GM12878 (cell line): Measurements from ENCODE around the gene LMNTD2. TPM values are rescaled to one million over a fixed set of nuclear protein-coding genes. Genes with fewer than 3 reads are reported as not detected.

ENCODE experiments used
- CHD2 ChIP-seq: IDR thresholded peaks from 2 replicates; pipeline ENCODE4 v1.6.1; 2011; ENCODE audit warnings: low read depth, low read length, improper control_type of control experiment, borderline replicate concordance
- EED ChIP-seq: sonication (generic); IDR thresholded peaks from 2 replicates; pipeline ENCODE4 v1.6.1; 2016; ENCODE audit warnings: antibody characterized with exemption, low read depth
- FOS ChIP-seq: IDR thresholded peaks from 3 replicates; pipeline ENCODE4 v1.6.1; 2011; ENCODE audit warnings: borderline replicate concordance; ENCODE audit not compliant: insufficient read length; ENCODE audit errors: extremely low read depth
- NFXL1 ChIP-seq: fragments of 450-650 bp; IDR thresholded peaks from 2 replicates; pipeline ENCODE4 v1.6.1; 2017; ENCODE audit warnings: antibody characterized with exemption, mild to moderate bottlenecking, borderline replicate concordance
- polyA plus RNA-seq, 11 experiments: library from polyadenylated mRNA; depleted of rRNA in 4 of 11; unstranded in 6 of 11; stranded (reverse) in 5 of 11; fragments of >200 nt; fragmentation: Nextera tagmentation in 4 of 11; fragmentation: Illumina TruSeq in 1 of 11; extraction: Ambion mirVana in 4 of 11; extraction: Trizol in 1 of 11; gene quantifications; 1 replicate in 1 of 11; 2 replicates in 10 of 11; pipeline versions ENCODE4 v1.2.1 to v1.2.3, GENCODE V29; 2011 to 2016; ENCODE audit warnings: inconsistent platforms in 2 of 11, missing spikeins in 2 of 11, low read depth in 1 of 11
- total RNA-seq, 4 experiments: library from RNA; depleted of rRNA in 3 of 4; stranded (reverse); fragments of >200 nt in 3 of 4; fragmentation: Illumina TruSeq in 1 of 4; extraction: Trizol in 1 of 4; gene quantifications; 2 replicates each; pipeline versions ENCODE4 v1.2.1 to v1.2.3, GENCODE V29; 2013 to 2021
- TF ChIP-seq, protein P1 (sequence below): fragments of 450-650 bp; formaldehyde crosslinking; IDR thresholded peaks from 2 replicates; pipeline ENCODE4 v1.5.0; 2022; ENCODE audit warnings: mild to moderate bottlenecking, missing genetic modification characterization
- TF ChIP-seq, protein P2 (sequence below): IDR thresholded peaks from 2 replicates; pipeline ENCODE4 v1.6.1; 2011; ENCODE audit warnings: borderline replicate concordance, low read depth, mild to moderate bottlenecking, moderate library complexity, low read length; ENCODE audit not compliant: insufficient read depth, poor library complexity, severe bottlenecking
- TF ChIP-seq, protein P3 (sequence below): fragments of 450-650 bp; IDR thresholded peaks from 2 replicates; pipeline ENCODE4 v1.6.1; 2016; ENCODE audit warnings: mild to moderate bottlenecking
- TF ChIP-seq, protein P4 (sequence below): fragments of 450-650 bp; formaldehyde crosslinking; IDR thresholded peaks from 2 replicates; pipeline ENCODE4 v1.4.0; 2022; ENCODE audit warnings: mild to moderate bottlenecking, moderate library complexity

LMNTD2 gene
- total and polyA plus RNA-seq, 10 of the 15 experiments (the other 5 are each of a cell fraction or from before 2014, with no cell fraction given), result 0.22 to 4.1 (median 1.3) TPM; not detected in 2

DNA sequence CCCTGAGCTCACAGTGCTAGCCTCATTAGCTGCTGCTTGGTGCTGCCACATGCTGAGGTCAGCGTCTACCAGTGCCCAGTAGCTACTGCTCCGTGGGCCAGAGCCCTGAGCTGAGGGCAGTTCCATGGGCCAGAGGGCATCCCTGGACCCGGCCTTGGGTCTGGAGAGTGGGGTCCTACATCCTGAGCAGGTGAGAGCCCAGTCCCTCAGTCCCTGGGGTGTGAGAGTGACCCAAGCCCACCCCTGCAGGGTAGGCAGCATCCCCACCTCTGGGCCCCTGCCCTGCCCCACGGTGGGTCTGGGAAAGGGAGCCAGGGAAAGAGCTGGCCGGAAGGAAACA lies 9.8 kb downstream of the LMNTD2 start (continued):
- TF ChIP-seq, protein P1, sequence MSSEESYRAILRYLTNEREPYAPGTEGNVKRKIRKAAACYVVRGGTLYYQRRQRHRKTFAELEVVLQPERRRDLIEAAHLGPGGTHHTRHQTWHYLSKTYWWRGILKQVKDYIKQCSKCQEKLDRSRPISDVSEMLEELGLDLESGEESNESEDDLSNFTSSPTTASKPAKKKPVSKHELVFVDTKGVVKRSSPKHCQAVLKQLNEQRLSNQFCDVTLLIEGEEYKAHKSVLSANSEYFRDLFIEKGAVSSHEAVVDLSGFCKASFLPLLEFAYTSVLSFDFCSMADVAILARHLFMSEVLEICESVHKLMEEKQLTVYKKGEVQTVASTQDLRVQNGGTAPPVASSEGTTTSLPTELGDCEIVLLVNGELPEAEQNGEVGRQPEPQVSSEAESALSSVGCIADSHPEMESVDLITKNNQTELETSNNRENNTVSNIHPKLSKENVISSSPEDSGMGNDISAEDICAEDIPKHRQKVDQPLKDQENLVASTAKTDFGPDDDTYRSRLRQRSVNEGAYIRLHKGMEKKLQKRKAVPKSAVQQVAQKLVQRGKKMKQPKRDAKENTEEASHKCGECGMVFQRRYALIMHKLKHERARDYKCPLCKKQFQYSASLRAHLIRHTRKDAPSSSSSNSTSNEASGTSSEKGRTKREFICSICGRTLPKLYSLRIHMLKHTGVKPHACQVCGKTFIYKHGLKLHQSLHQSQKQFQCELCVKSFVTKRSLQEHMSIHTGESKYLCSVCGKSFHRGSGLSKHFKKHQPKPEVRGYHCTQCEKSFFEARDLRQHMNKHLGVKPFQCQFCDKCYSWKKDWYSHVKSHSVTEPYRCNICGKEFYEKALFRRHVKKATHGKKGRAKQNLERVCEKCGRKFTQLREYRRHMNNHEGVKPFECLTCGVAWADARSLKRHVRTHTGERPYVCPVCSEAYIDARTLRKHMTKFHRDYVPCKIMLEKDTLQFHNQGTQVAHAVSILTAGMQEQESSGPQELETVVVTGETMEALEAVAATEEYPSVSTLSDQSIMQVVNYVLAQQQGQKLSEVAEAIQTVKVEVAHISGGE, result no peak
- TF ChIP-seq, protein P2, sequence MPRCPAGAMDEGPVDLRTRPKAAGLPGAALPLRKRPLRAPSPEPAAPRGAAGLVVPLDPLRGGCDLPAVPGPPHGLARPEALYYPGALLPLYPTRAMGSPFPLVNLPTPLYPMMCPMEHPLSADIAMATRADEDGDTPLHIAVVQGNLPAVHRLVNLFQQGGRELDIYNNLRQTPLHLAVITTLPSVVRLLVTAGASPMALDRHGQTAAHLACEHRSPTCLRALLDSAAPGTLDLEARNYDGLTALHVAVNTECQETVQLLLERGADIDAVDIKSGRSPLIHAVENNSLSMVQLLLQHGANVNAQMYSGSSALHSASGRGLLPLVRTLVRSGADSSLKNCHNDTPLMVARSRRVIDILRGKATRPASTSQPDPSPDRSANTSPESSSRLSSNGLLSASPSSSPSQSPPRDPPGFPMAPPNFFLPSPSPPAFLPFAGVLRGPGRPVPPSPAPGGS, result no peak
- TF ChIP-seq, protein P3, sequence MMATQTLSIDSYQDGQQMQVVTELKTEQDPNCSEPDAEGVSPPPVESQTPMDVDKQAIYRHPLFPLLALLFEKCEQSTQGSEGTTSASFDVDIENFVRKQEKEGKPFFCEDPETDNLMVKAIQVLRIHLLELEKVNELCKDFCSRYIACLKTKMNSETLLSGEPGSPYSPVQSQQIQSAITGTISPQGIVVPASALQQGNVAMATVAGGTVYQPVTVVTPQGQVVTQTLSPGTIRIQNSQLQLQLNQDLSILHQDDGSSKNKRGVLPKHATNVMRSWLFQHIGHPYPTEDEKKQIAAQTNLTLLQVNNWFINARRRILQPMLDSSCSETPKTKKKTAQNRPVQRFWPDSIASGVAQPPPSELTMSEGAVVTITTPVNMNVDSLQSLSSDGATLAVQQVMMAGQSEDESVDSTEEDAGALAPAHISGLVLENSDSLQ, result no peak
- TF ChIP-seq NFXL1 (no peak), FOS (no peak), CHD2 (no peak), EED (no peak)
- TF ChIP-seq, protein P4, sequence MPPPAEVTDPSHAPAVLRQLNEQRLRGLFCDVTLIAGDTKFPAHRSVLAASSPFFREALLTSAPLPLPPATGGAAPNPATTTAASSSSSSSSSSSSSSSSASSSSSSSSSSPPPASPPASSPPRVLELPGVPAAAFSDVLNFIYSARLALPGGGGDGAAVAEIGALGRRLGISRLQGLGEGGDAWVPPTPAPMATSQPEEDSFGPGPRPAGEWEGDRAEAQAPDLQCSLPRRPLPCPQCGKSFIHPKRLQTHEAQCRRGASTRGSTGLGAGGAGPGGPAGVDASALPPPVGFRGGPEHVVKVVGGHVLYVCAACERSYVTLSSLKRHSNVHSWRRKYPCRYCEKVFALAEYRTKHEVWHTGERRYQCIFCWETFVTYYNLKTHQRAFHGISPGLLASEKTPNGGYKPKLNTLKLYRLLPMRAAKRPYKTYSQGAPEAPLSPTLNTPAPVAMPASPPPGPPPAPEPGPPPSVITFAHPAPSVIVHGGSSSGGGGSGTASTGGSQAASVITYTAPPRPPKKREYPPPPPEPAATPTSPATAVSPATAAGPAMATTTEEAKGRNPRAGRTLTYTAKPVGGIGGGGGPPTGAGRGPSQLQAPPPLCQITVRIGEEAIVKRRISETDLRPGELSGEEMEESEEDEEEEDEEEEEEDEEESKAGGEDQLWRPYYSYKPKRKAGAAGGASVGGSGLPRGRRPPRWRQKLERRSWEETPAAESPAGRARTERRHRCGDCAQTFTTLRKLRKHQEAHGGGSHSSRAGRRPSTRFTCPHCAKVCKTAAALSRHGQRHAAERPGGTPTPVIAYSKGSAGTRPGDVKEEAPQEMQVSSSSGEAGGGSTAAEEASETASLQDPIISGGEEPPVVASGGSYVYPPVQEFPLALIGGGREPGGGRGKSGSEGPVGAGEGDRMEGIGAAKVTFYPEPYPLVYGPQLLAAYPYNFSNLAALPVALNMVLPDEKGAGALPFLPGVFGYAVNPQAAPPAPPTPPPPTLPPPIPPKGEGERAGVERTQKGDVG (CRISPR knock-in tag), result no peak
